Lung microvascular endothelial cell (primary cell): ENCODE data around the gene MYO18A. TPM values are rescaled to one million over a fixed set of nuclear protein-coding genes. Genes with fewer than 3 reads are reported as not detected.

Experiments used
- DNase-seq, 2 donors: peaks; one replicate each; pipeline versions ENCODE4 v3.0.0 to v3.0.0-alpha.2; 2010; ENCODE audit warnings: low read depth in 2 of 2
- total RNA-seq: library from RNA; depleted of rRNA; stranded (reverse); fragments of >200 nt; gene quantifications from 2 replicates; pipeline ENCODE4 v1.2.1, GENCODE V29; 2014

The MYO18A gene
- total RNA-seq, 1 donor from 2014 or later = 26.2 TPM

DNA sequence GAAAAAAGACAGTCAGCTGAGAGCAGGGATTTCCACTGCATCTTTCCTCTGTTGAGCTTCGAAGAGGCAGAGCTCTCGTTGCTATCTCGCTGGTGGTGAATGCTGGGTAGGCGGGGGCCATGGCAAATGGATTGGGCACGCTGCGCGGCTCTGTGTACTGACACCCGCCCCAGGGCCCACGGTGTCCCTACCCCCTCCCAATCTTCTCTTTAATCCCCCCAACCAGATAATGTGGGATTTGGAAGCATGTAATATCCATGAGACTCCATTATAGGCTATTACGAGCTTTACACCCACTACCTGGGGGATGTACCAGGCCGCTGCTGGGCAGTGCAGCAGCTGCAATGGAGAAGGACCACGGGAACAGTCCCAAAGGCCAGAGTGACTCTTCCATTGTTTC lies 129.0 kb downstream of the MYO18A start:
- no peak for DNase-seq

DNA sequence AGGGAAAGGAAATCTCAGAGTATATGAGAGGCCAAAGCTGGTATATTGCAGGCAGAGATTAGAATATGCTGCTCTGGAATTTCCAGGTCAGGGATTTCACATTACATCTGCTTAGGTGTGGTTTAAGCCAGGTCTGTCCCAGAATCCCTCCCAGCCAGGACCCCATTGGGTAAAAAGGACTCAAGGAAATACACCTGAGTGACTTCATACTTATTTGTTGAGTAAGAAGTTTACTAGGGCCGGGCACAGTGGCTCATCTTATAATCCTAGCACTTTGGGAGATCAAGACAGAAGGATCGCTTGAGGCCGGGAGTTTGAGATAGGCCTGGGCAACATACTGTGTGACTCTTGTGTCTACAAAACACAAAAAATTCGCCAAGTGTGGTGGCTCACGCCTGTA lies 130.0 kb downstream of the MYO18A start:
- no peak for DNase-seq

DNA sequence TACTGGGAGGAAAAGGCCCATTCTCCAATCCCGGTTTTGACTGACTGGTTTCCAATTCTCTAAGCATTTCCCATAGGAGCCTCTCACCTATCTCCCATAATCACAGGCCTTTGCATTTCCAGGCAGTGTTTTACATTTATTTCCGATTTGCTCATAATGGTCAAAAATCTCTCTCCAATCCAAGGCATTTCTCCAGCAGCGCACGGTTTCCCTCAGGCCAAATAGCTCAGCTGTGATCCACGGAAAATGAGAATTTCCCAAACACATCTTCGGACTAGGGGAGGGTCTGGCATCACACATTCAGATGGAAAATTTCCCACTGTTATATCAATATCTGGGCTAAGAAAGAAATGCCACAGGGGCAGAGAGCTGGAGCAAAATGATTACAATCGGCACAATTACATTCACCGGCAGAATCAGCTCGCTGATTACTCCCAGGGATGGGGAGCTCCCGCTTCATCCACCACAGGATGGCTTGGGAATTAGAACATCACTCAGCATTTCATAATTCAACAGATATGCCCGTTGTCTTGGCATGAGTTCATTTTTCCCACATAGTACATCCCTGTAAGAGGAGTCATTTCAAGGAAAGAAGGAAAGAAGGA lies 130.6 kb downstream of the MYO18A start:
- no peak for DNase-seq

DNA sequence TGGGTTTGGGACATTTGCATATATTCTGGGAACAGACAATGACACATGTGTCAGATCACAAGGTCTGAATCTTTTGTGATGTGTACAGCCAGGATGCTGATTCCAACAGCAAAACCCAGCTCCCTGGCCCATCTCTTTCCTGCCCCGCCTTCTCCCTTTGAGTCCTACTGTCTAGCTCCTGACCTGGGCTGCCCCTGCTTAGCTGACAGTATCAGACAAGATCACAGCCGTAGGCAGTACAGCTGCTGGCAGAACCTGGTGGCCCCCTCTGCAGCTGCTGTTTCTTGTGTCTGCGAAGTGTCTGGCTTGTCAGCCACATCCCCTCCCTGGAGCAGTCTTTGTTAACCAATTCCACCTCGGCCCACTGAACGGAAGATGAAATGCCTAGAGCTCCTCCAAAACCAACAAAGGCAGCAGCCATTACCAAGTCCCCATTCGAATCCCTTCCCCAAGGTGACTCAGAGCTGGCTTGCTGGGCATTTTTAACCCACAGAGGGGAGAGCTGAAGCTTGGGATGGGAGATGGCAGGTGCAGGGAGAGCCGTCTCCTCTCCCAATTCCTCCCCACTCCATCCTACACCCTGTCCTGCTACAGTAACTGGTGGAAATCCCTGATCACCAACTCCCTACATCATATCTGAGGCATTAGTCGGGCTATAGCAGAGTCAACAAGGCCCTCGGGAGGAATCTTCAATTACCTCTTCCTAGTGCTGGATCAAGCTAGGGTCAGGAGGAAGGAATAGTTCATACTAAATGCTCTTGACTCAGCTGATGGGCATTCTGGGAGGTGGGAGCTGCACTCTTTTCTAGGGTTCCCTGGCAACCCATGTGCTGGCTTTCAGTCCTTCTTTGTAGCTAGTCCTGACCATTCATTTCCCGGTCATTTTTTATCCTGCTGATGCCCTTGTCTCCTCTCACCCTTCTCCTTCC lies 131.5 kb downstream of the MYO18A start:
- peak in 1 of 2 donors; percentile 42 for DNase-seq

DNA sequence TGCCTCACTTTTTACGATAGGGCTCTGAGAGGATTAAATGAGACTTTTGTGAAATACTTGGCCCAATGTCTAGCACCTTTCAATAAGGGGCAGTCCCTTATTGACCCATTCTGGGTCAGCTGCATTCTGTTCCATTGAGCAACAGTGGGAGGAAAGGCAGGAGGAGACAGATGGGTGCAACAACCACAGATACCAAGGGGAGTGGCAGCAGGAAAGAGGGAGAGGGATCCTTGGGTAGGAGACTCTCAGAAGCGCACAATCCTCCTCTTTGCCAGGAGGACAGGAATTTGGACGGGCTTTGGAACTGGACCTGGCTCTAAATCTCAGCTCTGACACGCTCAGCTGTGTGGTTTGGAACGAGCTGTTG lies 133.7 kb downstream of the MYO18A start:
- no peak for DNase-seq

DNA sequence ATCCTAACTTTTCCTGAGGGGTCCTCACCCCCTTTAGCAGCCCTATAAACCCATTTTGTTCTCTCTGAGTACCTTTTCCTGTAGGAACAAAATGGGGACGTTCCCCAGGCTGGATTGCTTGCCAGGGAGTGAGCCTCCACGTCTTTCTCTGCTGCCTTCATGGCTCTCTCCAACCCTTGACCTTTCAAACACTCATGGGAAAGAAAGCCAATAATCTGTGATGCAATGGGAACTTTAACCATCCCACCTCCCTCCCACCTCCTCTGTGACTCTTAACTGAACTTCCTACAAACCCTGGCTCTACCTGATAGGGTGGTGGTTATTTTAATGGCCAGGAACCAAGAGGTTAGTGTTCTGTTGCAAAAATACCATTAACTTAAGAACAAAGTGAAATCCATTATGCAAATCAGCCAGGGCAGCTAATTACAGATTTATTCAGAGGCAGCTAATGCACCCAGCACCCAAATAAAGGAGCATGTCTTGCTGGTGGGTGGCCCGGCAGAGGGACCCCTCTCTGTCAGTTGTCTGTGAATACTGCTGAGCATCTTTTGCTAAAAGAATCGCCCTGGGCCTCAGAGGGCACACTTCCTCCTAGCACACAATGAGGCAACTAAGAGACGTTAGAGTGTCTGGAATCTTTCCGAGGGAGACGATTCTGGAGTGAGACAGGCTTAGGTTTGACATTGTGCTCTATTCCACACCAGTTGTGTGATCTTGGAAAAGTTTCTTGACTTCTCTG lies 134.3 kb downstream of the MYO18A start:
- no peak for DNase-seq

DNA sequence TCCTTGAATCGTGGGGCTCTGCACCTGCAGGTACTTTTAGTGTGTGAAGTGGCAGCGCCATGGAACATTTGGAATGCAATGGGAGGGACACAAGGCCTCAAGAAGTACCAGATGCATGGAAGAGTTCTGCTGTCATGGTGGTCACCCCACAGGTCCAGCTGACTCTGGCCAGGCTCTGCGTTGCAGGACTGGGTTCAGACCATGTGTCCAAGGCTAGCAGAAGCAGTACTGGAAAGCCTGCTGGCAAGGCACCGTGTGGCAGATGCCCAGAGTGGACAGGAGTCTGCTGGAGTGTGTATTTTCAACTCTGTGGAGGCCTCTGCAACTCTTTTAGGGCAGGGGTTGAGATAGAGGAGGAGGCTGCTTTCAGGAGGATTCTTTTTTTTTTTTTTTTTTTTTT lies 135.2 kb downstream of the MYO18A start:
- no peak for DNase-seq

DNA sequence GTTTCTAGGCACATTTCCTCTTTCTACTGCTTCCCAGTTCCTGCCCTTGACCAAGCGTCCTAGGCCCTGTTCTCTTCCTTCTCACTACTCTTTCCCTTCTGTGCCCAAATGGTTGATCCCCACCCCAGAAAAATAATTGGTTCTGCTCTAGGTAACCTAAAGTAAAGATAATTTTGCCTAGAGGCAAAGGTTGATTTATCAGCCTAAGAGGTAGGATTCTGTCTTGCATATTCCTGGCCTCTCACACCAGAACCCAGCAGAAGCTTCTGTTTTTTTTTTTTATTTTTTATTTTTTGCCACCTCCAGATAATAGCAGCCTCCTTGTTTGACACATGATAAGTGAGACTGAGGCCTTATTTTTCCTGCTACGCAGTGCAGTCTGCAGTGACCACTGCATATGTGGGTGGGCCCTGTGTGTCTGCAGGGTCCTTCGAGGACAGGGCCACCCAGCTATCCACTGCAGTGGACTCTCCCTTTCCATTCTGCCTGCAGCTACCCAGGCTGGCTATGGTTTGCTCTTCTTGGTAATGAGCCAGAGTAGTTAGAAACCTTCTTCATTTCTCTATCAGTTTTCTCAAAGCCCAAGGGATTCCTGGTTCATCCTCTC lies 136.6 kb downstream of the MYO18A start:
- no peak for DNase-seq

DNA sequence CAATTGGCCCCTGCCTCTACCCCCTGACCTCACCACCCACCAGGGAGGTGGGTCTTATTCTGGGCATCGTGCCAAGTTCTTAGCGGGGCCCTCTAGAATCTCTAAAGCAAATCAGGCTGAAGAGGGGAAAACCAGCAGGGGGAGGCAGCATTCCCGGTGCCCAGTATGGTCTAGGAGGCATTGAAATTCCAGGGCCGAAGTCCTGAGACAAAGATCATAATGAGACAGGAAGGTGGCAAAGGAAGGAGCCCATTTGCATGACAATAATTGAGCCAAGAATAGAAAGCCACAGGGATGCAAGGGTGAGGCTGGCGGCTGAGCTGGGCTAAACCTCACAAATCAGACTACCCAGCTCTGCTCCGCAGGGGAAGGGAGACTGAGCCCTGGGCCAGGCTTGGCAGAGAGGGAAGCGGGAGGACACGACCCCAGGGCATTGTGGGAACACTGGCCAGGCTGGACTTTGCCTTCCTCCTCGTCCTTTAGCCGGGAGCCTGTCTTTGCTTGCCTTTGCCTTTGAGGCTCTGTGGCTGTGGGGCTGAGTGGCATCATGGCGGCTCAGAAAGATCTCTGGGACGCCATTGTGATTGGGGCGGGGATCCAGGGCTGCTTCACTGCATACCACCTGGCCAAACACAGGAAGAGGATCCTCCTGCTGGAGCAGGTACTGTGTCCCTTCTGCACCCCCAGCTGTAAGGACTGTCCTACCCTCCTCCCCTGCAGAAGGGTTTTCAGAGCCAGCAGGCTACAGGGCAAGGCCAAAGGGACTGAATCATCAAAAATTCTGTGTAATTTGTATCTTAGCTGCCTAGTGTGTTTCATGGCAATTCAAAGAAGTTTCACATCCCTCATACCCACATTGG lies 137.3 kb downstream of the MYO18A start, which contains the start of gene PIPOX:
Gene PIPOX, plus strand, starts transcription at position 463 of the 860 bp plus-strand sequence. Its CDS starts 85 bp downstream, at position 548.
- DNase-seq = peak; percentile 23 to 32

DNA sequence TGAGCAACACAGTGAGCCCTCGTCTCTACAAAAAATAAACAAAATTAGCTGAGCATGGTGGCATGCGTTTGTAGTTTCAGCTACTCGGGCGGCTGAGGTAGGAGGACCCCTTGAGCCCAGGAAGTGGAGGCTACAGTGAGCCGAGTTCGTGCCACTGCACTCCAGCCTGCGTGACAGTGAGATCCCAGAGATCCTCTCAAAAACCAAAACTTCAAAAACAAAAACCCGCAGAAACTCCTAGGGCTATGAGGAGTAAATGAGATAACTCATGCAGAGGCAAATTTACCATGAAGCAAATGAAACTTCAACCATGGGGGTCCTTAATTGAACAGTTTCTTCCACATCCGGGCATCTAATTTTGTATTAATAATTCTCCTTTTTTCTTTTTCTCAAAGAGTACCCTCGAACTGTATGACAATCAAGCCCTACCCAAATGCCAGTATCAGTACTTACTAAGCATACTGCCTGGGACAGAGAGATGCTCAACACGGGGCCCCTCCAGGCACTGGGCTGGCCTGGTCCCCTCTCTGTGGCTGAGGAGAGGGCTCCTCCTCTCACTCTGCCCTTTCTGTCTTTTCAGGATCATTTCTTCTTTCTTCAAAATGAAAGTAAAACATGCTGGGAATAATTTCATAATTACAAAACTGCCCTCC lies 138.0 kb downstream of the MYO18A start:
- DNase-seq = no peak

DNA sequence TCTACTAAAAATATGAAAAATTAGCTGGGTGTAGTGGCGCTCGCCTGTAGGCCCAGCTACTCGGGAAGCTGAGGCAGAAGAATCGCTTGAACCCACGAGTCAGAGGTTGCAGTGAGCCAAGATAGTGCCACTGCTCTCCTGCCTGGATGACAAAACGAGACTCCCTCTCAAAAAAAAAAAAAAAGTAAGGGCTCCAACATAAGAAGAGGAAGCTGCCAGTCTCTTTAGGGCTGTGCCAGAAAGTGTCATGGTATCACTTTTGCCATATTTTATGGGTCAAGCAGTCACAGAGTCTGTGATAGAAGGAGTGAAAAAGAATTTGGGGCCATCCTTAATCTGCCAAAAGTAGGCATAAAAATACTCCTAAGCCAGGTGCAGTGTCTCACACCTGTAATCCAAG lies 138.6 kb downstream of the MYO18A start:
- no peak for DNase-seq

DNA sequence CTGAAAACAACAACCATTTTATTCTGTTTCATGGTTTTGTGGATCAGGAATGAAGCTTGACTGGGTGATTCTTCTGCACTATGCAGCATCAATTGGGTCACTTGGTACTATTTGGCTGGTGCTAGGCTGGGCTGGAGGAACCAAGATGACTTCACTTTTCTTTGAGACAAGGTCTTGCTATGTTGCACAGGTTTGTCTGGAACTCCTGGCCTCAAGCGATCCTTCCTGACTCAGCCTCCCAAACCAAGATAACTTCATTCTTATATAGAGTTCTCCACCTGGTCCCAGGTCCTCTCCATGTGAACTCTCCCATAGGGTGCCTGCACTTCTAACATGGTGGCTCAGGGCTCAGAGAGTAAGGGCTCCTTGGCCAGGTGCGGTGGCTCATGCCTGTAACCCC lies 139.1 kb downstream of the MYO18A start:
- DNase-seq = no peak

DNA sequence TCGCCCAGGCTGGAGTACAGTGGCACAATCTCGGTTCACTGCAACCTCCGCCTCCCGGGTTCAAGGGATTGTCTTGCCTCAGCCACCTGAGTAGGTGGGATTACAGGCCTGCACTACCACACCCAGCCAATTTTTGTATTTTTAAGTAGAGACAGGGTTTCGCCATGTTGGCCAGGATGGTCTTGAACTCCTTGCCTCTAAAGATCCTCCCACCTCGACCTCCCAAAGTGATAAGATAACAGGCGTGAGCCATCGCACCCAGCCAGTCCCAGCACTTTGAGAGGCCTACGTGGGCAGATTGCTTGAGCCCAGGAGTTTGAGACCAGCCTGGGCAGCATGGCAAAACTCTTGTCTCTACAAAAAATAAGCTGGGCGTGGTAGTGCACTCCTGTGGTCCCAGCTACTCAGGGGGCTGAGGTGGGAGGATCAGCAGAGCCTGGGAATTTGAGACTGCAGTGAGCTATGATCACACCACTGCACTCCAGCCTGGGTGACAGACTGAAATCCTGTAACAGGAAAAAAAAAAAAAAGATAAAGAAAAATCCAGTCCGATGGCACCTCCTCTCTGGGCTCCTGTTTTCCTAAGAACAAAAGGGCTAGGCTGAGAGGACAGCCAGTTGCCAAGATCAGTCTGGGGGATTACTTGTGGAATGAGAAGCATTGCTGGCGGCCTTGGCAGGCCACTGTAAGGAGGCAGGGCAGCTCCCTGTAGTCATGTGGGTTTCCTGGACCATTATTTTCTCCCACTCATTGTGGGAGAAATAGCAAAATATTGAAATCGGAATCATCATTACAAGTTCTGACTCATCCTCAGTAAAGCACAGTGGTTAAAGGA lies 140.2 kb downstream of the MYO18A start:
- DNase-seq = peak in 1 of 2 donors; percentile 3

DNA sequence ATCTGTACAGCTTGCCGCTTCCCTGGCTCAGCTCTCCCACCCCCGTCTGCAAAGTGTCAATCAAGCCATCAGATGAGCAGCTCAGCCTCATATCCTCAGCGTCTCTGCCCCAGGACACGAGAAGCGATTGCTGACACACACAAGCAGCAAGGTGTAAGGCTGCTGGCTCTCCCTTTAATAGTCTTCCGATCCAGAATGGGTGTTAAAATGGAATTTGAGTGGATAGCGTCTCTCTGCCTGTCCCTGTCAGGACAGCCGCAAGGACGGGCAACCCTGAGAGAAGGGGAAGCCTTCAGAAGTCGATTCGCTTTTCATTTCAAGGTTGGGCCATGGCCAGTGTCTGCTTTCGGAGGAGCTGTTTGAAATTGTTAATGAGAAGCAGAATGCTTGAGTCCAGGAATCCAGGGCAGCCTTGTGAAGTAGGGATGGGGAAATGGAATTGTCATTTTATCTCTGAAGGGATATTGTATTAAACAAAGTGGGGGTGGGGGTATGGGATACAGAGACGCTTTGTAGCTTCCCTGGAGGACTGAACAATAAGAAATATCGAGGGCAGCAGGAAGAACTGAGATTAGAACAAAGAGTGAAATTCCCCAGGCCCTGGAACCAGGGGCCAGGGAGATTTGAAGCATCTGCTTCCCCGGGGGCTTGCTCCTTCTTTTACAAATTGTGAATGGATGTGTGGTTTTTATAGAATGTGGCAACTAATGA lies 142.0 kb downstream of the MYO18A start:
- no peak for DNase-seq

DNA sequence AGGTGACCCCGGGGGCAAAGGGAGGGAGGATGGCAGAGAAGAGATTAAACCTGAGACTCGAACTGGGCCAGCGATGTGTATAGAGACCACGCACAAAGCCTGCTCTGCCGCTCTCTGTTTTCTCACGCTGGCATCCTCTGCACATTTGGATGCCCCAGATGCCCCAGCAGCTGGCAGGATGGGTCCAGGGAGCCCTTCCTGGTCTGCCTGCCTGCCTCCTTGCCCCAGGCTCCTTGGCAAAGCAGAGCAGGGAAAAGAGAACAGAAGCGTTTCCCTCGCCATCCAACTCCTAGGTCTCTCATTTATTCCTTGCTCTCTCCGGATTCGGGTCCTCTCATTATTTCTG lies 142.5 kb downstream of the MYO18A start:
- DNase-seq = no peak

DNA sequence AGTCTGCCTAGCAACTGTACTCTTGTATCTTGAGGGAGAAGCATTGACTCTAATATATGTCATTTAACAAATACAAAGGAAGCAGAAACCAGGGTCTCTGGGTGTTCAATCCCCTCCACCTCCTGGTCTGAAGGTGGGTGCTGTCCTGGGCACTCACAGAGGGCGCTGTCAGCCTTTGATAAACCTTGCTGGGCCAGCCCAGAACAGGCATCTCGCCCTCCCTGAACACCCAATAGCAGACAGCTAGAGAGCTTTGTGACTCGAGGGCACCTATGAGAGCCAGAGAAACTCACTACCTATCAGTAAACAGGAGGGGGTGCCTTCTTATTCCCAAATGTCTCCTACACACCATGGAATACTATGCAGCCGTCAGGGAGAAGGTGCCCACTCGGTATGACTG lies 143.6 kb downstream of the MYO18A start:
- DNase-seq = no peak

DNA sequence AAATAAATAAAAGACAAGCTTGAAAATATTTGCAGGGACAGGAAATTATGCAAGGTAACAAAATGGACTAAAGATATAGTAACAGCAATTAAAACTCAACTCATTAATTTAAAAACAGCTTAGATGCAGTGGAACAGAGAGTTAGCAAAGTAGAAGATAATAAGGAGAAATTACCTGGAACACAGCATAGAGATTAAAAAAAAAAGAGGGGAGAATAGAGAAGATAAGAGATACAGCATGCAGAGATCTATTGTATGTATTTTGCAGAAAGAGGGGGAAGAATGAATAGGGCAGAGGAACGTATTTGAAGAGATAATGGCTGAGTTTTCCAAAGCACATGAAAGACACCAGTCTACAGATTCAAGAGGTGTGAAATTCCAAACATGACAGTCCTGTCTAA lies 145.7 kb downstream of the MYO18A start:
- DNase-seq = no peak

DNA sequence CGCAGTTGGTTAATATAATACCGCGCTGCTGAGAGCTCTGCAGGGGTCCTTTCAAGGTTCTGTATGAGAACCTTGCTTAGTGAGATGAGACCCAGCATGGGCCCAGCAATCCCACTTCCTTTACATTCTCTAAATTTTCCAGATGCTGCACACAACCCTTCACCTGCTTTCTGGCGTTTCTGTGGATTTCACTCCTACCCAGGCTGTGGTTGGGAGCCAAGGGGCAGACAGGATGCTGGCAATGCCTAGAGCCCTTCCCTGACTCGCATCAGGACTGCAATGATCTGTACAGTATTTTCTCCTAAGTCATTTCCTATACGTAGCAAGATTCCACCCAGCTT lies 147.4 kb downstream of the MYO18A start:
- no peak for DNase-seq
